WTC11 (cell line): ENCODE data around the gene TMEM255A. TPM values are rescaled to one million over a fixed set of nuclear protein-coding genes. Genes with fewer than 3 reads are reported as not detected.
A peak's percentile ranks its signal among the peaks of the same experiment; 100 is the strongest.

Experiments
- ATAC-seq: fragments of 200-7000 bp; cut with Tn5 transposase; 2 replicates; pipeline ENCODE4 v1.10.0; 2021; ENCODE audit warnings: mild to moderate bottlenecking, moderate library complexity
- CTCF ChIA-PET: fragments of 300-600 bp; sonication (Branson Sonifier 250); formaldehyde crosslinking; loops from one replicate; lab custom pipeline; 2021; ENCODE audit warnings: antibody characterized with exemption; lab: Charles Lee
- POLR2A ChIA-PET: fragments of 350-600 bp; sonication (Branson Sonifier 250); formaldehyde crosslinking; loops from one replicate; lab custom pipeline; 2021; ENCODE audit warnings: antibody characterized with exemption; lab: Charles Lee
- DNase-seq: peaks from one replicate; pipeline ENCODE4 v3.0.0; 2021; ENCODE audit warnings: low spot score
- H3K27ac Mint-ChIP-seq: 2 replicates; pipeline ENCODE4 v1.8.0; 2021; ENCODE audit warnings: mixed read lengths
- H3K27me3 Mint-ChIP-seq: 2 replicates; pipeline ENCODE4 v1.8.0; 2021; ENCODE audit warnings: low read depth, mild to moderate bottlenecking, moderate library complexity, mixed read lengths
- H3K36me3 Mint-ChIP-seq: 2 replicates; pipeline ENCODE4 v1.8.0; 2021; ENCODE audit warnings: mixed read lengths
- H3K4me1 Mint-ChIP-seq: 2 replicates; pipeline ENCODE4 v1.8.0; 2022; ENCODE audit warnings: mixed read lengths
- H3K4me3 Mint-ChIP-seq: 2 replicates; pipeline ENCODE4 v1.8.0; 2021; ENCODE audit warnings: mild to moderate bottlenecking, moderate library complexity, mixed read lengths
- H3K9me3 Mint-ChIP-seq: 2 replicates; pipeline ENCODE4 v1.8.0; 2021; ENCODE audit warnings: mixed read lengths
- EMX1 ChIP-seq: fragments of 250-450 bp; sonication (Bioruptor Pico); IDR thresholded peaks from 2 replicates; pipeline ENCODE4 v1.8.0; 2021; ENCODE audit warnings: mild to moderate bottlenecking
- FOXK1 ChIP-seq: sonication (generic); formaldehyde crosslinking; IDR thresholded peaks from 2 replicates; pipeline ENCODE4 v1.8.0; 2022; ENCODE audit warnings: mild to moderate bottlenecking, moderate library complexity, missing genetic modification reagents
- GRHL2 ChIP-seq: fragments of 250-450 bp; sonication (Bioruptor Pico); IDR thresholded peaks from 2 replicates; pipeline ENCODE4 v1.8.0; 2022; ENCODE audit warnings: mild to moderate bottlenecking, moderate library complexity; ENCODE audit not compliant: insufficient replicate concordance, severe bottlenecking
- JAZF1 ChIP-seq: fragments of 250-450 bp; sonication (Bioruptor Pico); IDR thresholded peaks from 2 replicates; pipeline ENCODE4 v1.9.0; 2021; ENCODE audit warnings: moderate library complexity, mild to moderate bottlenecking, inconsistent platforms
- MXD4 ChIP-seq: fragments of 250-450 bp; sonication (Bioruptor Pico); IDR thresholded peaks from 2 replicates; pipeline ENCODE4 v1.8.0; 2021; ENCODE audit warnings: mild to moderate bottlenecking, moderate library complexity, borderline replicate concordance
- NR1H2 ChIP-seq: sonication (generic); formaldehyde crosslinking; IDR thresholded peaks from 2 replicates; pipeline ENCODE4 v1.9.0; 2021; ENCODE audit warnings: mild to moderate bottlenecking, moderate library complexity, missing genetic modification reagents
- NR2C2 ChIP-seq: sonication (generic); formaldehyde crosslinking; IDR thresholded peaks from 2 replicates; pipeline ENCODE4 v1.8.0; 2022; ENCODE audit warnings: mild to moderate bottlenecking, missing genetic modification reagents
- NR3C1 ChIP-seq: sonication (generic); formaldehyde crosslinking; conservative IDR thresholded peaks from 2 replicates; pipeline ENCODE4 v1.8.1; 2023; ENCODE audit warnings: low read depth, mild to moderate bottlenecking, missing genetic modification reagents
- OVOL2 ChIP-seq: fragments of 250-450 bp; sonication (Bioruptor Pico); IDR thresholded peaks from 2 replicates; pipeline ENCODE4 v1.9.0; 2021; ENCODE audit warnings: mild to moderate bottlenecking, borderline replicate concordance
- RELA ChIP-seq: sonication (generic); formaldehyde crosslinking; IDR thresholded peaks from 2 replicates; pipeline ENCODE4 v1.8.1; 2022; ENCODE audit warnings: missing genetic modification reagents, mild to moderate bottlenecking, borderline replicate concordance
- SMAD3 ChIP-seq: sonication (generic); formaldehyde crosslinking; IDR thresholded peaks from 2 replicates; pipeline ENCODE4 v1.8.0; 2022; ENCODE audit warnings: missing genetic modification reagents, mild to moderate bottlenecking, borderline replicate concordance
- TEAD4 ChIP-seq: sonication (generic); formaldehyde crosslinking; IDR thresholded peaks from 2 replicates; pipeline ENCODE4 v1.8.0; 2022; ENCODE audit warnings: mild to moderate bottlenecking, missing genetic modification reagents
- ZNF219 ChIP-seq: sonication (generic); formaldehyde crosslinking; IDR thresholded peaks from 2 replicates; pipeline ENCODE4 v1.8.0; 2023; ENCODE audit warnings: missing genetic modification reagents, mild to moderate bottlenecking, borderline replicate concordance
- ZNF396 ChIP-seq: fragments of 250-450 bp; sonication (Bioruptor Pico); IDR thresholded peaks from 2 replicates; pipeline ENCODE4 v1.8.0; 2021; ENCODE audit warnings: mild to moderate bottlenecking, moderate library complexity, borderline replicate concordance
- ZNF416 ChIP-seq: fragments of 250-450 bp; sonication (Bioruptor Pico); IDR thresholded peaks from 2 replicates; pipeline ENCODE4 v1.9.0; 2021; ENCODE audit warnings: mild to moderate bottlenecking, inconsistent platforms
- total RNA-seq: library from RNA; stranded (reverse); gene quantifications from 3 replicates; pipeline ENCODE4 v1.2.3, GENCODE V29; 2021
- TF ChIP-seq, protein P1 (sequence below): sonication (generic); formaldehyde crosslinking; IDR thresholded peaks from 2 replicates; pipeline ENCODE4 v1.8.1; 2023; ENCODE audit warnings: mild to moderate bottlenecking, moderate library complexity, missing genetic modification reagents
- TF ChIP-seq, protein P2 (sequence below): sonication (generic); formaldehyde crosslinking; IDR thresholded peaks from 2 replicates; pipeline ENCODE4 v1.8.0; 2023; ENCODE audit warnings: mild to moderate bottlenecking, missing genetic modification reagents
- TF ChIP-seq, protein P3 (sequence below): sonication (generic); formaldehyde crosslinking; IDR thresholded peaks from 2 replicates; pipeline ENCODE4 v1.8.1; 2022; ENCODE audit warnings: mild to moderate bottlenecking, missing genetic modification reagents, moderate library complexity, borderline replicate concordance
- TF ChIP-seq, protein P4 (sequence below): sonication (generic); formaldehyde crosslinking; IDR thresholded peaks from 2 replicates; pipeline ENCODE4 v1.8.0; 2022; ENCODE audit warnings: mild to moderate bottlenecking, missing genetic modification reagents
- TF ChIP-seq, protein P5 (sequence below): fragments of 250-450 bp; sonication (Bioruptor Pico); IDR thresholded peaks from 2 replicates; pipeline ENCODE4 v1.9.0; 2021; ENCODE audit warnings: mild to moderate bottlenecking, borderline replicate concordance
- TF ChIP-seq, protein P6 (sequence below): fragments of 250-450 bp; sonication (Bioruptor Pico); IDR thresholded peaks from 2 replicates; pipeline ENCODE4 v1.9.0; 2021; ENCODE audit warnings: mild to moderate bottlenecking

Gene TMEM255A
- total RNA-seq, 1 experiment from 2014 or later, result 0.61 TPM

DNA sequence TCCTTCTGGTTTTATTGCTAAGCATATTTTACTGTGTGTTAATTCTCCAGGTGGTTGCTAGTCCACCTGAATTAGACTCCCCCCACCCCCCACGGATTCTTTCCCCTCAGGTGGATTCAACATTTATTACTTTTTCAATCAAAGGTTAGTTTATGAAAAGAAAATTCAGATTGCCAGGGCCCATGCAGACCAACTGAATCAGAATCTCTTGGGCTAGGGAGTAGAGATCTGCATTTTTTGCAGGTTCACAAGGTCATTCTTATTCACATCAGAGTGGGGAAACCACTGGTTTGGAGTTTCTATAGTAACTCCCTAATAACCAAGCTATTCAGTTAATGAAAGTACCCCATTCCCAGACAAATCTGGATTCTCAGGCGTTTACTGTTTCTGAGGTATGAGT, 9.8 kb downstream of the TMEM255A start (continued):
- TF ChIP-seq, protein P1, sequence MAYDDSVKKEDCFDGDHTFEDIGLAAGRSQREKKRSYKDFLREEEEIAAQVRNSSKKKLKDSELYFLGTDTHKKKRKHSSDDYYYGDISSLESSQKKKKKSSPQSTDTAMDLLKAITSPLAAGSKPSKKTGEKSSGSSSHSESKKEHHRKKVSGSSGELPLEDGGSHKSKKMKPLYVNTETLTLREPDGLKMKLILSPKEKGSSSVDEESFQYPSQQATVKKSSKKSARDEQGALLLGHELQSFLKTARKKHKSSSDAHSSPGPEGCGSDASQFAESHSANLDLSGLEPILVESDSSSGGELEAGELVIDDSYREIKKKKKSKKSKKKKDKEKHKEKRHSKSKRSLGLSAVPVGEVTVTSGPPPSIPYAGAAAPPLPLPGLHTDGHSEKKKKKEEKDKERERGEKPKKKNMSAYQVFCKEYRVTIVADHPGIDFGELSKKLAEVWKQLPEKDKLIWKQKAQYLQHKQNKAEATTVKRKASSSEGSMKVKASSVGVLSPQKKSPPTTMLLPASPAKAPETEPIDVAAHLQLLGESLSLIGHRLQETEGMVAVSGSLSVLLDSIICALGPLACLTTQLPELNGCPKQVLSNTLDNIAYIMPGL (CRISPR knock-in tag), result no peak
- TF ChIP-seq, all 79 proteins: peak for 0

DNA sequence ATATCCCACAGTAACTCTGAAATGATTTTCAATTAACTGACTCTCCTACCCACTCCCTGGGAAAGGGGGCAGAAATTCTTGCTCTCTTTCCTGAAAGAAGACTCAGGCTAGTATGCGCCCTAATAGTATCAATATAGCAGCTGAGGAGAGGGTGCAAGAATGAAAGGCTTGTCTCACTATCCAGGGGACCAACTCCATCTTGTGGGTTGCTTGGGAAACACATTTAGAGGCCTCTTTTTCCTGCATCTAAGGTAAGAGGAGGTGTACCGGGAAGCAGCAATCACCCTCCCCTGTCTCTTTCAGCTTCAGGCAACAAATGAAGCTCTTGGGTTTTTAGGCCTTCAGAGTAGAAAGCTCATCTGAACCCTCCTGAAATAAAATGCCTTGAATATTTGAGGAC, 11.3 kb downstream of the TMEM255A start:
- DNase-seq (no peak), ATAC-seq (peak; percentile 85)
- H3K27ac Mint-ChIP-seq, result no peak overlapping the region
- peaks cover 11% of the 10 kb centered on the region for H3K27me3 Mint-ChIP-seq
- H3K36me3 Mint-ChIP-seq, result no peaks in the 10 kb centered on the region
- ChIA-PET CTCF (interaction anchor here (0.6 to 2.1 kb wide), 7 partner anchors 10 to 152 kb away, joined by 3 to 17 read pairs (median 5); partner anchors contain the start of gene ZBTB33), POLR2A (no interaction called here)
- H3K4me3 Mint-ChIP-seq, result no peak overlapping the region
- TF ChIP-seq RELA (no peak), NR3C1 (CRISPR knock-in tag) (no peak), NR1H2 (CRISPR knock-in tag) (no peak), JAZF1 (CRISPR knock-in tag) (no peak), MXD4 (no peak), EMX1 (CRISPR knock-in tag) (no peak), ZNF219 (CRISPR knock-in tag) (no peak), NR2C2 (CRISPR knock-in tag) (no peak), ZNF416 (CRISPR knock-in tag) (no peak)
- TF ChIP-seq, protein P2, sequence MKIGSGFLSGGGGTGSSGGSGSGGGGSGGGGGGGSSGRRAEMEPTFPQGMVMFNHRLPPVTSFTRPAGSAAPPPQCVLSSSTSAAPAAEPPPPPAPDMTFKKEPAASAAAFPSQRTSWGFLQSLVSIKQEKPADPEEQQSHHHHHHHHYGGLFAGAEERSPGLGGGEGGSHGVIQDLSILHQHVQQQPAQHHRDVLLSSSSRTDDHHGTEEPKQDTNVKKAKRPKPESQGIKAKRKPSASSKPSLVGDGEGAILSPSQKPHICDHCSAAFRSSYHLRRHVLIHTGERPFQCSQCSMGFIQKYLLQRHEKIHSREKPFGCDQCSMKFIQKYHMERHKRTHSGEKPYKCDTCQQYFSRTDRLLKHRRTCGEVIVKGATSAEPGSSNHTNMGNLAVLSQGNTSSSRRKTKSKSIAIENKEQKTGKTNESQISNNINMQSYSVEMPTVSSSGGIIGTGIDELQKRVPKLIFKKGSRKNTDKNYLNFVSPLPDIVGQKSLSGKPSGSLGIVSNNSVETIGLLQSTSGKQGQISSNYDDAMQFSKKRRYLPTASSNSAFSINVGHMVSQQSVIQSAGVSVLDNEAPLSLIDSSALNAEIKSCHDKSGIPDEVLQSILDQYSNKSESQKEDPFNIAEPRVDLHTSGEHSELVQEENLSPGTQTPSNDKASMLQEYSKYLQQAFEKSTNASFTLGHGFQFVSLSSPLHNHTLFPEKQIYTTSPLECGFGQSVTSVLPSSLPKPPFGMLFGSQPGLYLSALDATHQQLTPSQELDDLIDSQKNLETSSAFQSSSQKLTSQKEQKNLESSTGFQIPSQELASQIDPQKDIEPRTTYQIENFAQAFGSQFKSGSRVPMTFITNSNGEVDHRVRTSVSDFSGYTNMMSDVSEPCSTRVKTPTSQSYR, result no peak
- TF ChIP-seq, protein P3, sequence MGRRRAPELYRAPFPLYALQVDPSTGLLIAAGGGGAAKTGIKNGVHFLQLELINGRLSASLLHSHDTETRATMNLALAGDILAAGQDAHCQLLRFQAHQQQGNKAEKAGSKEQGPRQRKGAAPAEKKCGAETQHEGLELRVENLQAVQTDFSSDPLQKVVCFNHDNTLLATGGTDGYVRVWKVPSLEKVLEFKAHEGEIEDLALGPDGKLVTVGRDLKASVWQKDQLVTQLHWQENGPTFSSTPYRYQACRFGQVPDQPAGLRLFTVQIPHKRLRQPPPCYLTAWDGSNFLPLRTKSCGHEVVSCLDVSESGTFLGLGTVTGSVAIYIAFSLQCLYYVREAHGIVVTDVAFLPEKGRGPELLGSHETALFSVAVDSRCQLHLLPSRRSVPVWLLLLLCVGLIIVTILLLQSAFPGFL (CRISPR knock-in tag), result no peak
- no peaks in the 10 kb centered on the region for H3K9me3 Mint-ChIP-seq
- peaks cover 18% of the 10 kb centered on the region for H3K4me1 Mint-ChIP-seq

GRCh38 chrX:120297923-120298322, 13.3 kb downstream of the TMEM255A start:
- ATAC-seq (no peak), DNase-seq (no peak)
- ChIA-PET CTCF (no interaction called here), POLR2A (no interaction called here)
- Mint-ChIP-seq H3K27me3 (no peaks in the 10 kb centered on the region; the same call in 1 of the 2 replicates), H3K27ac (no peak overlapping the region), H3K9me3 (no peaks in the 10 kb centered on the region), H3K4me3 (no peak overlapping the region), H3K4me1 (peaks cover 12% of the 10 kb centered on the region)
- TF ChIP-seq FOXK1 (CRISPR knock-in tag) (no peak), ZNF396 (CRISPR knock-in tag) (no peak), GRHL2 (CRISPR knock-in tag) (no peak)
- TF ChIP-seq, protein P4, sequence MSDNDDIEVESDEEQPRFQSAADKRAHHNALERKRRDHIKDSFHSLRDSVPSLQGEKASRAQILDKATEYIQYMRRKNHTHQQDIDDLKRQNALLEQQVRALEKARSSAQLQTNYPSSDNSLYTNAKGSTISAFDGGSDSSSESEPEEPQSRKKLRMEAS (CRISPR knock-in tag), result no peak
- TF ChIP-seq, all 79 proteins: peak for 0
- no peaks in the 10 kb centered on the region for H3K36me3 Mint-ChIP-seq

- DNase-seq, result no peak
- no peak overlapping the region for H3K27ac Mint-ChIP-seq
- H3K9me3 Mint-ChIP-seq, result no peaks in the 10 kb centered on the region
- no peak overlapping the region for H3K4me3 Mint-ChIP-seq
- no peaks in the 10 kb centered on the region for H3K27me3 Mint-ChIP-seq
- H3K36me3 Mint-ChIP-seq, result no peaks in the 10 kb centered on the region
- ChIA-PET CTCF (no interaction called here), POLR2A (no interaction called here)
- no peaks in the 10 kb centered on the region for H3K4me1 Mint-ChIP-seq
- ATAC-seq, result no peak
- TF ChIP-seq TEAD4 (no peak), SMAD3 (CRISPR knock-in tag) (no peak), OVOL2 (CRISPR knock-in tag) (no peak)
- TF ChIP-seq, protein P5, sequence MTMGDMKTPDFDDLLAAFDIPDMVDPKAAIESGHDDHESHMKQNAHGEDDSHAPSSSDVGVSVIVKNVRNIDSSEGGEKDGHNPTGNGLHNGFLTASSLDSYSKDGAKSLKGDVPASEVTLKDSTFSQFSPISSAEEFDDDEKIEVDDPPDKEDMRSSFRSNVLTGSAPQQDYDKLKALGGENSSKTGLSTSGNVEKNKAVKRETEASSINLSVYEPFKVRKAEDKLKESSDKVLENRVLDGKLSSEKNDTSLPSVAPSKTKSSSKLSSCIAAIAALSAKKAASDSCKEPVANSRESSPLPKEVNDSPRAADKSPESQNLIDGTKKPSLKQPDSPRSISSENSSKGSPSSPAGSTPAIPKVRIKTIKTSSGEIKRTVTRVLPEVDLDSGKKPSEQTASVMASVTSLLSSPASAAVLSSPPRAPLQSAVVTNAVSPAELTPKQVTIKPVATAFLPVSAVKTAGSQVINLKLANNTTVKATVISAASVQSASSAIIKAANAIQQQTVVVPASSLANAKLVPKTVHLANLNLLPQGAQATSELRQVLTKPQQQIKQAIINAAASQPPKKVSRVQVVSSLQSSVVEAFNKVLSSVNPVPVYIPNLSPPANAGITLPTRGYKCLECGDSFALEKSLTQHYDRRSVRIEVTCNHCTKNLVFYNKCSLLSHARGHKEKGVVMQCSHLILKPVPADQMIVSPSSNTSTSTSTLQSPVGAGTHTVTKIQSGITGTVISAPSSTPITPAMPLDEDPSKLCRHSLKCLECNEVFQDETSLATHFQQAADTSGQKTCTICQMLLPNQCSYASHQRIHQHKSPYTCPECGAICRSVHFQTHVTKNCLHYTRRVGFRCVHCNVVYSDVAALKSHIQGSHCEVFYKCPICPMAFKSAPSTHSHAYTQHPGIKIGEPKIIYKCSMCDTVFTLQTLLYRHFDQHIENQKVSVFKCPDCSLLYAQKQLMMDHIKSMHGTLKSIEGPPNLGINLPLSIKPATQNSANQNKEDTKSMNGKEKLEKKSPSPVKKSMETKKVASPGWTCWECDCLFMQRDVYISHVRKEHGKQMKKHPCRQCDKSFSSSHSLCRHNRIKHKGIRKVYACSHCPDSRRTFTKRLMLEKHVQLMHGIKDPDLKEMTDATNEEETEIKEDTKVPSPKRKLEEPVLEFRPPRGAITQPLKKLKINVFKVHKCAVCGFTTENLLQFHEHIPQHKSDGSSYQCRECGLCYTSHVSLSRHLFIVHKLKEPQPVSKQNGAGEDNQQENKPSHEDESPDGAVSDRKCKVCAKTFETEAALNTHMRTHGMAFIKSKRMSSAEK (CRISPR knock-in tag), result no peak
- TF ChIP-seq, protein P6, sequence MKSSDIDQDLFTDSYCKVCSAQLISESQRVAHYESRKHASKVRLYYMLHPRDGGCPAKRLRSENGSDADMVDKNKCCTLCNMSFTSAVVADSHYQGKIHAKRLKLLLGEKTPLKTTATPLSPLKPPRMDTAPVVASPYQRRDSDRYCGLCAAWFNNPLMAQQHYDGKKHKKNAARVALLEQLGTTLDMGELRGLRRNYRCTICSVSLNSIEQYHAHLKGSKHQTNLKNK (CRISPR knock-in tag), result no peak
These were observed 16.6 kb downstream of the TMEM255A start for GRCh38 chrX:120294651-120295050.
